Breast epithelium (tissue), 3 donors: ENCODE results near the gene ATG2A.

Source experiments
- CTCF ChIP-seq, 3 donors: fragments of 450-650 bp; IDR thresholded peaks; one replicate each; pipeline ENCODE4 v1.5.1; 2016 to 2017; ENCODE audit warnings: antibody characterized with exemption in 3 of 3, mild to moderate bottlenecking in 3 of 3, moderate library complexity in 3 of 3
- POLR2A ChIP-seq: fragments of 450-650 bp; IDR thresholded peaks from one replicate; pipeline ENCODE4 v1.6.1; 2016; ENCODE audit warnings: antibody characterized with exemption, mild to moderate bottlenecking, moderate library complexity

- TF ChIP-seq CTCF (IDR thresholded peaks at IDR 0.05) (no peak), POLR2A (no peak)
Measured at GRCh38 chr11:64935359-64936081, 18.5 kb upstream of the ATG2A start, which contains the start of gene GPHA2.
